IMR-90 (cell line): Measurements from ENCODE around the gene TNNC2. TPM values are rescaled to one million over a fixed set of nuclear protein-coding genes. Genes with fewer than 3 reads are reported as not detected.

ENCODE experiments used
- ATAC-seq: fragments of 200-7000 bp; cut with Tn5 transposase; 2 replicates; pipeline ENCODE4 v1.9.1; 2020; ENCODE audit warnings: low read depth, mild to moderate bottlenecking, moderate library complexity
- BruUV-seq: library from RNA; stranded (reverse); fragments of 400-500 nt; replicated peaks from 2 replicates; lab custom pipeline; 2021; lab: Mats Ljungman, UMichigan
- CTCF ChIA-PET: fragments of 300-600 bp; formaldehyde crosslinking; extraction: SDS; loops from one replicate; lab custom pipeline; 2021; ENCODE audit warnings: antibody characterized with exemption; lab: Yijun Ruan, JAX
- POLR2A ChIA-PET: fragments of 300-600 bp; sonication (Branson Sonifier 250); formaldehyde crosslinking; loops from one replicate; lab custom pipeline; 2022; ENCODE audit warnings: antibody characterized with exemption; ENCODE audit not compliant: unreplicated experiment; lab: Charles Lee
- DNase-seq: peaks from one replicate; pipeline ENCODE4 v3.0.0; 2013
- H2AFZ ChIP-seq: replicated peaks from 2 replicates; pipeline ENCODE3; 2013; ENCODE audit warnings: low read length, mild to moderate bottlenecking; ENCODE audit not compliant: poor library complexity
- H2AK5ac ChIP-seq: 2 replicates; pipeline ENCODE4 v1.6.1; 2013; ENCODE audit warnings: low read depth, low read length, inconsistent platforms
- H2AK9ac ChIP-seq: replicated peaks from 2 replicates; pipeline ENCODE3; 2013; ENCODE audit warnings: mild to moderate bottlenecking, low read depth, low read length, moderate library complexity; ENCODE audit not compliant: poor library complexity
- H2BK120ac ChIP-seq: 2 replicates; pipeline ENCODE4 v1.6.1; 2013; ENCODE audit warnings: low read depth, low read length, inconsistent platforms
- H2BK15ac ChIP-seq: 3 replicates; pipeline ENCODE4 v1.6.1; 2013; ENCODE audit warnings: low read depth, low read length, inconsistent platforms
- H2BK20ac ChIP-seq: 2 replicates; pipeline ENCODE4 v1.6.1; 2013; ENCODE audit warnings: low read depth, mild to moderate bottlenecking, inconsistent platforms, low read length, moderate library complexity
- H2BK5ac ChIP-seq: 2 replicates; pipeline ENCODE4 v1.6.1; 2013; ENCODE audit warnings: mild to moderate bottlenecking, low read depth, low read length, inconsistent platforms; ENCODE audit not compliant: poor library complexity, severe bottlenecking
- H3K14ac ChIP-seq: replicated peaks from 2 replicates; pipeline ENCODE4 v1.6.1; 2013; ENCODE audit warnings: low read depth, low read length, inconsistent platforms
- H3K18ac ChIP-seq: 2 replicates; pipeline ENCODE4 v1.6.1; 2013; ENCODE audit warnings: low read depth, low read length, control low read depth
- H3K23ac ChIP-seq: 2 replicates; pipeline ENCODE4 v1.6.1; 2013; ENCODE audit warnings: low read depth, low read length, inconsistent platforms
- H3K27ac ChIP-seq: 2 replicates; pipeline ENCODE4 v1.5.1; 2013; ENCODE audit warnings: mild to moderate bottlenecking, control low read depth, low read length; ENCODE audit not compliant: insufficient read depth
- H3K27me3 ChIP-seq: 2 replicates; pipeline ENCODE4 v1.6.1; 2013; ENCODE audit warnings: low read length; ENCODE audit not compliant: control insufficient read depth, insufficient read depth
- H3K36me3 ChIP-seq: 2 replicates; pipeline ENCODE4 v1.6.1; 2013; ENCODE audit warnings: low read length, mixed read lengths; ENCODE audit not compliant: control insufficient read depth, insufficient read depth
- H3K4ac ChIP-seq: 2 replicates; pipeline ENCODE4 v1.6.1; 2013; ENCODE audit warnings: low read depth, low read length, inconsistent platforms
- H3K4me1 ChIP-seq: 2 replicates; pipeline ENCODE4 v1.6.1; 2013; ENCODE audit warnings: low read length, mixed read lengths; ENCODE audit not compliant: control insufficient read depth, insufficient read depth
- H3K4me2 ChIP-seq: 2 replicates; pipeline ENCODE4 v1.6.1; 2013; ENCODE audit warnings: low read depth, mild to moderate bottlenecking, control low read depth, low read length, moderate library complexity
- H3K4me3 ChIP-seq: 2 replicates; pipeline ENCODE4 v1.5.1; 2013; ENCODE audit warnings: low read depth, mild to moderate bottlenecking, control low read depth, low read length, moderate library complexity; ENCODE audit not compliant: insufficient read depth
- H3K56ac ChIP-seq: 2 replicates; pipeline ENCODE4 v1.6.1; 2013; ENCODE audit warnings: low read length, inconsistent platforms; ENCODE audit not compliant: insufficient read depth; ENCODE audit errors: extremely low read depth
- H3K79me1 ChIP-seq, 2 experiments: 2 replicates each; pipeline ENCODE4 v1.6.1; 2013; ENCODE audit warnings: low read length in 2 of 2, inconsistent platforms in 1 of 2, low read depth in 1 of 2
- H3K9ac ChIP-seq: 2 replicates; pipeline ENCODE4 v1.6.1; 2013; ENCODE audit warnings: low read depth, low read length, control low read depth
- H3K9me1 ChIP-seq: 2 replicates; pipeline ENCODE4 v1.6.1; 2013; ENCODE audit warnings: low read length, inconsistent platforms; ENCODE audit not compliant: insufficient read depth
- H3K9me3 ChIP-seq: 2 replicates; pipeline ENCODE4 v1.6.1; 2013; ENCODE audit warnings: low read length; ENCODE audit not compliant: control insufficient read depth, insufficient read depth
- H4K20me1 ChIP-seq: 2 replicates; pipeline ENCODE4 v1.6.1; 2013; ENCODE audit warnings: low read length, inconsistent platforms; ENCODE audit not compliant: insufficient read depth
- H4K5ac ChIP-seq: 2 replicates; pipeline ENCODE4 v1.6.1; 2013; ENCODE audit warnings: mild to moderate bottlenecking, low read depth, low read length, control low read depth
- H4K8ac ChIP-seq, 2 experiments: 2 replicates each; pipeline ENCODE4 v1.6.1; 2013; ENCODE audit warnings: low read depth in 2 of 2, low read length in 2 of 2, control low read depth in 1 of 2, inconsistent platforms in 1 of 2
- H4K91ac ChIP-seq: 2 replicates; pipeline ENCODE4 v1.6.1; 2013; ENCODE audit warnings: low read depth, low read length, inconsistent platforms; ENCODE audit not compliant: insufficient read depth
- FOS ChIP-seq: fragments of 150-350 bp; IDR thresholded peaks from 2 replicates; pipeline ENCODE4 v1.6.1; 2016; ENCODE audit warnings: low read depth, low read length
- POLR2A ChIP-seq: IDR thresholded peaks from 2 replicates; pipeline ENCODE4 v1.6.1; 2012; ENCODE audit warnings: mild to moderate bottlenecking, low read depth, low read length
- WGBS, 2 experiments: methylation state at CpG; one replicate each; pipeline versions ENCODE4 v1.1.5 to v1.1.7; 2013; ENCODE audit warnings: missing lambda C conversion rate in 2 of 2; ENCODE audit not compliant: insufficient read length in 1 of 2; ENCODE audit errors: extremely low coverage in 2 of 2; 5-methylcytosine and 5-hydroxymethylcytosine counted together
- dilution Hi-C: fragments of 300-500 bp; cut with HindIII; formaldehyde crosslinking; loops from one replicate; pipeline ENCODE4 v1.14.3; 2018; ENCODE audit warnings: low sequenced_read_pairs; ENCODE audit not compliant: unreplicated experiment
- in situ Hi-C: fragments of 300-500 bp; cut with MboI; formaldehyde crosslinking; loops from 3 replicates; pipeline ENCODE4 v1.14.3; 2019; ENCODE audit warnings: low sequenced_read_pairs, inconsistent platforms, mixed read lengths
- intact Hi-C: fragments of 100-400 bp; cut with micrococcal nuclease; formaldehyde crosslinking; loops from 2 replicates; pipeline ENCODE4 v1.10.0; 2022
- polyA plus RNA-seq, 3 experiments: library from polyadenylated mRNA; depleted of rRNA; stranded (reverse); fragments of >200 nt; gene quantifications; 2 replicates each; pipeline ENCODE4 v1.2.3, GENCODE V29; 2012; ENCODE audit warnings: low replicate concordance in 1 of 3
- total RNA-seq: library from RNA; depleted of rRNA; stranded (reverse); fragments of >200 nt; gene quantifications from 2 replicates; pipeline ENCODE4 v1.2.3, GENCODE V29; 2012

The TNNC2 gene
- total and polyA plus RNA-seq, 2 of the 4 experiments (the other 2 are of a cell fraction) = 0.46 TPM; not detected in 1

GRCh38 chr20:45842169-45842812, 15.2 kb upstream of the TNNC2 start:
- H3K36me3 ChIP-seq = peaks cover 57% of the 10 kb centered on the region
- no peak for TF ChIP-seq FOS
- no peak for TF ChIP-seq POLR2A
- POLR2A ChIA-PET = interaction anchor here (0.6 kb wide), 1 partner anchor 789 kb away, joined by 3 read pairs; no protein-coding TSS in a partner anchor
- BruUV-seq = no TSS peak
- CTCF ChIA-PET = no interaction called here
- H3K9me3 ChIP-seq = no peaks in the 10 kb centered on the region
- H3K4ac ChIP-seq = no peak overlapping the region
- DNase-seq = peak; percentile 59
- no peak overlapping the region for H3K4me3 ChIP-seq
- H4K8ac ChIP-seq = no peak overlapping the region
- H2AK9ac ChIP-seq = no peak overlapping the region
- WGBS, 2 experiments = no CpG with 5 or more reads among the region's 5 CpGs
- no peak overlapping the region for H4K91ac ChIP-seq
- H3K79me1 ChIP-seq = peaks cover 11 to 25% of the 10 kb centered on the region in 2 experiments; a peak in 2 of 4 replicates
- intact Hi-C loops = loop anchor here (1.0 kb wide), 1 partner anchor 12 kb away; no protein-coding TSS in a partner anchor
- peak; percentile 74 for ATAC-seq
- no peak overlapping the region for H2AFZ ChIP-seq
- dilution Hi-C loops = no loop called here
- H4K5ac ChIP-seq = no peak overlapping the region
- no peak overlapping the region for H3K23ac ChIP-seq
- H2BK120ac ChIP-seq = no peak overlapping the region
- H3K4me2 ChIP-seq = no peak overlapping the region
- H3K18ac ChIP-seq = no peak overlapping the region
- no peak overlapping the region for H3K14ac ChIP-seq
- no peak overlapping the region for H2BK15ac ChIP-seq
- H3K27ac ChIP-seq = no peak overlapping the region; the same call in 1 of the 2 replicates
- H3K9ac ChIP-seq = no peak overlapping the region
- H2BK5ac ChIP-seq = no peak overlapping the region
- no peaks in the 10 kb centered on the region for H3K4me1 ChIP-seq
- no peak overlapping the region for H2AK5ac ChIP-seq
- no peak overlapping the region for H3K56ac ChIP-seq
- in situ Hi-C loops = no loop called here
- no peak overlapping the region for H2BK20ac ChIP-seq
- no peaks in the 10 kb centered on the region for H3K27me3 ChIP-seq
- H4K20me1 ChIP-seq = peaks cover 5% of the 10 kb centered on the region
- peaks cover 14% of the 10 kb centered on the region for H3K9me1 ChIP-seq
